PC-9 (cell line): Measurements from ENCODE around the gene PHYKPL. TPM values are rescaled to one million over a fixed set of nuclear protein-coding genes. Genes with fewer than 3 reads are reported as not detected.

ENCODE experiments used
- BruUV-seq: library from RNA; stranded (reverse); fragments of 400-500 nt; replicated peaks from 2 replicates; lab custom pipeline; 2021; lab: Mats Ljungman, UMichigan
- CTCF ChIA-PET: fragments of 300-600 bp; sonication (Branson Sonifier 250); formaldehyde crosslinking; loops from one replicate; lab custom pipeline; 2022; ENCODE audit warnings: antibody characterized with exemption; lab: Charles Lee
- POLR2A ChIA-PET: fragments of 300-600 bp; sonication (Branson Sonifier 250); formaldehyde crosslinking; loops from one replicate; lab custom pipeline; 2022; ENCODE audit warnings: antibody characterized with exemption; ENCODE audit not compliant: unreplicated experiment; lab: Charles Lee
- DNase-seq, 2 experiments: peaks; one replicate each; pipeline versions ENCODE4 v3.0.0 to v3.0.0-alpha.2; 2015 to 2022; ENCODE audit warnings: mixed read lengths in 1 of 2
- H2AFZ ChIP-seq: fragments of 200-600 bp; sonication (generic); 2 replicates; pipeline ENCODE4 v1.8.1; 2017; ENCODE audit warnings: antibody characterized with exemption
- H3F3A ChIP-seq: fragments of 200-600 bp; sonication (generic); 2 replicates; pipeline ENCODE4 v1.8.1; 2017; ENCODE audit warnings: antibody characterized with exemption, mild to moderate bottlenecking, low read depth; ENCODE audit not compliant: insufficient read depth
- H3K27ac ChIP-seq: fragments of 200-600 bp; sonication (generic); 2 replicates; pipeline ENCODE4 v1.6.1; 2016; ENCODE audit warnings: mixed run types
- H3K27me3 ChIP-seq: fragments of 200-600 bp; sonication (generic); 2 replicates; pipeline ENCODE4 v1.6.1; 2016; ENCODE audit warnings: low read depth, mixed run types; ENCODE audit not compliant: insufficient read depth
- H3K36me3 ChIP-seq: fragments of 200-600 bp; sonication (generic); 2 replicates; pipeline ENCODE4 v1.6.1; 2016; ENCODE audit warnings: low read depth, mixed run types
- H3K4me1 ChIP-seq: fragments of 200-600 bp; sonication (generic); replicated peaks from 2 replicates; pipeline ENCODE4 v1.6.1; 2016; ENCODE audit warnings: mixed run types; ENCODE audit not compliant: insufficient read depth
- H3K4me2 ChIP-seq: fragments of 200-600 bp; sonication (generic); 2 replicates; pipeline ENCODE4 v1.6.1; 2017; ENCODE audit warnings: mixed run types
- H3K4me3 ChIP-seq: fragments of 200-600 bp; sonication (generic); 2 replicates; pipeline ENCODE4 v1.6.1; 2016; ENCODE audit warnings: mixed run types
- H3K79me2 ChIP-seq: fragments of 200-600 bp; sonication (generic); 2 replicates; pipeline ENCODE4 v1.6.1; 2017; ENCODE audit warnings: low read depth, mixed run types
- H3K9me2 ChIP-seq: fragments of 200-600 bp; sonication (generic); 2 replicates; pipeline ENCODE4 v1.8.1; 2017; ENCODE audit warnings: mild to moderate bottlenecking; ENCODE audit not compliant: insufficient read depth
- H3K9me3 ChIP-seq: fragments of 200-600 bp; sonication (generic); 2 replicates; pipeline ENCODE4 v1.8.1; 2016; ENCODE audit warnings: low read depth; ENCODE audit not compliant: insufficient read depth
- H4K20me1 ChIP-seq: fragments of 200-600 bp; sonication (generic); 2 replicates; pipeline ENCODE4 v1.8.1; 2017; ENCODE audit not compliant: insufficient read depth
- EZH2 ChIP-seq: fragments of 200-600 bp; sonication (generic); IDR thresholded peaks from 2 replicates; pipeline ENCODE4 v1.8.0; 2017; ENCODE audit warnings: antibody characterized with exemption, low read depth
- intact Hi-C: fragments of 100-400 bp; cut with micrococcal nuclease; formaldehyde crosslinking; loops from one replicate; pipeline ENCODE4 v1.10.0; 2022; ENCODE audit not compliant: unreplicated experiment
- total RNA-seq: library from RNA; stranded (reverse); gene quantifications from 2 replicates; pipeline ENCODE4 v1.2.3, GENCODE V29; 2021
- TF ChIP-seq, protein P1 (sequence below): fragments of 200-600 bp; sonication (generic); conservative IDR thresholded peaks from 2 replicates; pipeline ENCODE4 v1.6.1; 2017; ENCODE audit warnings: mixed run types, antibody characterized with exemption, mild to moderate bottlenecking, moderate library complexity

PHYKPL gene
- total RNA-seq, 1 experiment from 2014 or later, result 73.7 TPM

GRCh38 chr5:178269499-178269898 is 36.9 kb upstream of the PHYKPL start:
- Histone ChIP-seq H3K4me3 (no peak overlapping the region), H4K20me1 (no peaks in the 10 kb centered on the region), H3K27ac (no peak overlapping the region), H3F3A (no peaks in the 10 kb centered on the region), H3K27me3 (peaks cover 94% of the 10 kb centered on the region), H3K36me3 (no peaks in the 10 kb centered on the region), H3K4me1 (no peaks in the 10 kb centered on the region), H3K9me2 (no peaks in the 10 kb centered on the region), H3K79me2 (no peaks in the 10 kb centered on the region), H2AFZ (no peak overlapping the region), H3K4me2 (no peak overlapping the region), H3K9me3 (no peaks in the 10 kb centered on the region; the same call in 1 of the 2 replicates)
- BruUV-seq, result no TSS peak
- TF ChIP-seq EZH2, result no peak
- TF ChIP-seq, protein P1, sequence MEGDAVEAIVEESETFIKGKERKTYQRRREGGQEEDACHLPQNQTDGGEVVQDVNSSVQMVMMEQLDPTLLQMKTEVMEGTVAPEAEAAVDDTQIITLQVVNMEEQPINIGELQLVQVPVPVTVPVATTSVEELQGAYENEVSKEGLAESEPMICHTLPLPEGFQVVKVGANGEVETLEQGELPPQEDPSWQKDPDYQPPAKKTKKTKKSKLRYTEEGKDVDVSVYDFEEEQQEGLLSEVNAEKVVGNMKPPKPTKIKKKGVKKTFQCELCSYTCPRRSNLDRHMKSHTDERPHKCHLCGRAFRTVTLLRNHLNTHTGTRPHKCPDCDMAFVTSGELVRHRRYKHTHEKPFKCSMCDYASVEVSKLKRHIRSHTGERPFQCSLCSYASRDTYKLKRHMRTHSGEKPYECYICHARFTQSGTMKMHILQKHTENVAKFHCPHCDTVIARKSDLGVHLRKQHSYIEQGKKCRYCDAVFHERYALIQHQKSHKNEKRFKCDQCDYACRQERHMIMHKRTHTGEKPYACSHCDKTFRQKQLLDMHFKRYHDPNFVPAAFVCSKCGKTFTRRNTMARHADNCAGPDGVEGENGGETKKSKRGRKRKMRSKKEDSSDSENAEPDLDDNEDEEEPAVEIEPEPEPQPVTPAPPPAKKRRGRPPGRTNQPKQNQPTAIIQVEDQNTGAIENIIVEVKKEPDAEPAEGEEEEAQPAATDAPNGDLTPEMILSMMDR, result no peak
- intact Hi-C loops, result no loop called here
- CTCF ChIA-PET, result no interaction called here
- no peak for DNase-seq
- POLR2A ChIA-PET, result no interaction called here

DNA sequence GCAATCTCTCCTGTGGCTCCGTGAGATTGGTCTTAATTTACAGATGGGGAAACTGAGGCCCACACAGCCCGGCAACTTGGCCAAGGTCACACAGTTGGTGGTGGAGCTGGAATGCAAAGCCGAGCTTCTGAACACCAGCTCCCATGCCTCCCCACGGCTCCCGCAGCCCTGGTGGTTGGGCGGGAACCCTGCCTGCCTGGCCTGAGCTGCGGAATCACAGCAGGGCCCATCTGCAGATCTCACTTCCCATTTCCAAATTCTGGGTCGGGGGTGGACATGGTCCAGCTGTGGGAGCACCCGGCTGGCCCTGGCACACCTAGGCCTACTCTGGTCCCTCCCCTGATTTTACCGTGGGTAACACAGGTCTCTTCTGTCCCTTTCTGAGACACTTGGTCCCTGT is 35.3 kb upstream of the PHYKPL start:
- intact Hi-C loops, result no loop called here
- Histone ChIP-seq H3K27ac (no peak overlapping the region), H3K9me3 (no peaks in the 10 kb centered on the region; the same call in 1 of the 2 replicates), H3K36me3 (no peaks in the 10 kb centered on the region), H3K4me2 (no peak overlapping the region), H3K27me3 (peaks cover 94% of the 10 kb centered on the region), H3K4me3 (no peak overlapping the region), H3F3A (no peaks in the 10 kb centered on the region), H4K20me1 (no peaks in the 10 kb centered on the region), H2AFZ (no peak overlapping the region), H3K4me1 (no peaks in the 10 kb centered on the region), H3K9me2 (no peaks in the 10 kb centered on the region), H3K79me2 (no peaks in the 10 kb centered on the region)
- no peak for DNase-seq
- no TSS peak for BruUV-seq
- ChIA-PET POLR2A (no interaction called here), CTCF (no interaction called here)
- TF ChIP-seq, protein P1, result no peak
- no peak for TF ChIP-seq EZH2

- Histone ChIP-seq H3K4me3 (no peak overlapping the region), H3K79me2 (no peaks in the 10 kb centered on the region), H2AFZ (no peak overlapping the region), H3K27ac (no peak overlapping the region), H3K9me3 (no peaks in the 10 kb centered on the region; the same call in 1 of the 2 replicates), H3F3A (no peaks in the 10 kb centered on the region), H4K20me1 (no peaks in the 10 kb centered on the region), H3K27me3 (peaks cover 94% of the 10 kb centered on the region), H3K36me3 (no peaks in the 10 kb centered on the region), H3K9me2 (no peaks in the 10 kb centered on the region), H3K4me2 (no peak overlapping the region), H3K4me1 (no peaks in the 10 kb centered on the region)
- intact Hi-C loops, result no loop called here
- BruUV-seq, result no TSS peak
- TF ChIP-seq, protein P1, result no peak
- no peak for TF ChIP-seq EZH2
- ChIA-PET CTCF (no interaction called here), POLR2A (no interaction called here)
- DNase-seq, result no peak
These were observed 34.6 kb upstream of the PHYKPL start for GRCh38 chr5:178267245-178267644.
